GM19468 (cell line): ENCODE data around the gene TMPRSS6.
"Not testable (repeated sequence)": the region's sequence is repeated elsewhere in the genome, so short reads cannot be mapped to it uniquely, and the experiment has no call there.

Experiments used
- ATAC-seq: cut with Tn5 transposase; IDR thresholded peaks from one replicate; pipeline ENCODE4 v1.9.1; 2021; ENCODE audit warnings: mild to moderate bottlenecking, moderate library complexity, moderate number of reproducible peaks; ENCODE audit not compliant: unreplicated experiment; ENCODE audit errors: extremely low read depth

Gene TMPRSS6

DNA sequence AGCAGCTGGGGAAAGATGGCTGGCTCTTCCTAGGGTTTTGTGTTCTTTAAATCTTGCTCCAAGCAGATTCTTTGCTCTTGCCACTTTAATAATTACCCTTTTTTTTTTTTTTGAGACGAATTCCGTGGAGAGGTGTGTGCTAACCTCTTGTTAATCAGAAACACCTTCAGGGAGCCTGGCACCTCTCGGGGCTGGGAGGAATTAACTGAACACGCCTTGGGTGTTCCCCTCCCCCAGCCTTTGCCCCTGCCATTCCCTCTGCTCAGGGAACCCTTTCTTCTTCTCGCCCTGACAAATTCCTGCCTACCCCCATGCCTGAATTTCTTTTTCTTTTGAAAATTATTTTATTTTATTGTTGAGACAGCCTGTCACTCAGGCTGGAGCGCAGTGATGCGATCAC, 17.5 kb downstream of the TMPRSS6 start:
- ATAC-seq = no peak

DNA sequence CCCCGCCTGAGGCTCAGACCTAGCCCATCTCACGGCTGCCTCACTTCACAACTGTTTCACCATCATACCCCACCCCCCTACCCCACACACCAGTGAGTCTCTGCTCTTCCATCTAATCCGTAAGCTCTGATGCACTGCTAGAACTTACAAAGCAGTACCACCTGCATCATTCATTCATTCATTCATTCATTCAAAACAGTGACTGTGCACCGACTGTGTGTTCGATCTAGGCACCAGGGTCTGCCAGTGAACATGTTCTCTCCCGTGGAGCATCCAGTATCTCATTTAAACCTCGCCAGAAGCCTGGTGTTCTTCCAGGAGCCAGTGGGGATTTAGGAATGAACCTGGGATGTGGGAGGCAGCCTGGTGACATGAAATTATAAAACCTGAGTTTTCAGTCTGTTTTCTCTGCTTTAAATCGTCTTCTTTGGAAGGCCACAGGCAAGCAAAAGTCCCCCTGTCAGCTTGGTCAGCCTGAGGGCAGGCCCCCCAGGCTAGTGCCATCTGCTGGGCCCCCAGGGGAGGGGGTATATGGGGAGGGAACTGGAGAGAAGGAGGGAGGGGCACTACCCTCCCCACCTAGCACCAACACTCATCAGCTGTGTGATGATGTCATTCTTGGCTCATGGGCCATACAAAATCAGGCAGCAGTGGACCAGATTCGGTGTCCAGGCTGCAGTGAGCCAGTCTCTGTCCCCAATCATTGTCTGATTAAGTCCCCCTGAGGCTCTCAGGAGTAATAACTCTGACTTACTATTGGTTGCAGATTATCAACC, 18.4 kb downstream of the TMPRSS6 start:
- no peak for ATAC-seq

DNA sequence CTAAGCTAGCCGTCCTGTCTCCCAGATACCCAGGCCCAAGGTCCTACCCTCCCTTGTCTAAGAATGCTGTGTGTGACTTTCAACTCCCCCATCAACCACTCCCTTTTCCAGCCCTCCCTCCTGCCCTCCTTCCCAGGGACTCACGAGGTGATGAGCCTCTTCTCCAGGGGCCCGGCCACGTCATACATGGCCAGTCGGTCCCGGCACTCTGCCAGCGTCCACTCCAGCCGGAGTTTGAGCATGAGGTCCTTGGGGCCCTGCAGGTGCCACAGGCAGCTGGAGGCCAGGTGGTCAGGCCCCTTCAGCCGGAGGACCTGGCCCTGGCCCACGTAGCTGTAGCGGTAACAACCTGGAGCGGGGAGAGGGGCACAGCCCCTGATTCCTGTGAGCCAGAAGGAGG, 20.1 kb downstream of the TMPRSS6 start:
- no peak for ATAC-seq

DNA sequence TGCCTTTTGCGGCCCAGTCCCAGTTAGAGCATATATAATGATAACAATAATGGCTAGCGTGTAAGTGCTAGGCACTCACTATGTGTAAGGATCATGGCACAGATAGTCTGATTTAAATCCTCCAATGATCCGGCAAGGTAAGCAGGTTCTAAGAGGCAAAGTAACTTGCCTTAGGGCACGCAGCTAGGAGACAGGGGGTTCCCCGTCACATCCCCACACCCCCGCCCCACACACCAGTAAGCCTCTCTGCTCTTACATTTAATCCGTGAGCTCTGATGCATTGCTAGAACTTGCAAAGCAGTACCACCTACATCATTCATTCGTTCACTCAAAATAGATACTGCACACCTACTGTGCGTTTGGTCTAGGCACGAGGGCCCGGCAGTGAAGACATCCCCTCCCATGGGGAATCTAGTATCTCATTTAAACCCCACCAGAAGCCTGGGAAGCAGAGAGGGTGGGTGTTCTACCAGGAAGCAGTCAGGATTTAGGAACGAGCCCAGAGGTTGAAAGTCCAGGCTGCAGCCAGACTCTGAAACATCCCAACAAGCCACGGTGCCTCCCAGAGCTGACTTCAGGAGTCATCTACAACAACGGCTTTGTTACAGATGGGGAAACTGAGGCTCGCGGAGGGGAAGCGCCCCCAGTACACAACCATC, 20.6 kb downstream of the TMPRSS6 start:
- ATAC-seq = no peak

DNA sequence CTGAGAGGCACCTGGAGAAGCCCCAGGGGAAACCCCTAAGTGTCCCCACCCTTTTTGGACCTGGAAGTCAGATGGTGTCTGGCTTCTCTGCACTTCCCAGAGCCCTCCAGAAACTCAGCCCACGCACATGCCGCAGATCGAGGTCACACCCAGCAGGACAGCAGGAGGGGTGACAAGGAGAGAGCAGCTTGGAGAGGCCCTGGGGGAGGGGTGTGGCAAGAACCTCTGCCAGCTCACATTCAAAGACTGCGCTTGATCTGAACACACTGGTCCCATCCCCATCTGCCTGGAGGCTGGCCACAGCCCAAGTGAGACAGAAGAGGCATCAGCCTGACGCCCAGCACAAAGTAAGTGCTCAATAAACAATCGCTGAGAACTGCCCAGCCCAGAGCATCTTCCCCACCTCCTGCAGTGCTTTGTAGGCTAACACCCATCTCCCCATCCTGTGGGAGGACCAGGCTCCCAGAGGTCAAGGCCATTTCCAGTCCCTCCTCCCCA, 21.4 kb downstream of the TMPRSS6 start:
- no peak for ATAC-seq

DNA sequence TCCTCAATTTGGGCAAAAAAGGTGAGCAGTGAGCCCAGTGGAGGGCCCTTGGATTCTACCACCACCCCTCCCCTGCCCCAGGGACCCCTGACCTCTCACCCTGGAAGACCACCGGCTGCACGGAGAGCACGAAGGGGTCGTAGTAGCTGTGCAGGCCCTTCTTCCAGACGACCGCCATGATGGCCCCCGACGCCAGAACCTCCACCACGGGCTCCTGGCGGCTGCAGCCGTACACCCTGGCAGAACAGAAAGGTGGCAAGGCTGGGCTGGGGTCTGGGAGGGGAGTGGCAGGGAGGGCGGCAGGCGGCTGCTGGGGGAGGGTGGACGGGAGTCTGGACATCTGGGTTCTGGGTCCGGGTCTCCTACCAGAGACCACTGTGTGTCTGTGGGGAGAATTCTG, 23.3 kb downstream of the TMPRSS6 start:
- no peak for ATAC-seq

DNA sequence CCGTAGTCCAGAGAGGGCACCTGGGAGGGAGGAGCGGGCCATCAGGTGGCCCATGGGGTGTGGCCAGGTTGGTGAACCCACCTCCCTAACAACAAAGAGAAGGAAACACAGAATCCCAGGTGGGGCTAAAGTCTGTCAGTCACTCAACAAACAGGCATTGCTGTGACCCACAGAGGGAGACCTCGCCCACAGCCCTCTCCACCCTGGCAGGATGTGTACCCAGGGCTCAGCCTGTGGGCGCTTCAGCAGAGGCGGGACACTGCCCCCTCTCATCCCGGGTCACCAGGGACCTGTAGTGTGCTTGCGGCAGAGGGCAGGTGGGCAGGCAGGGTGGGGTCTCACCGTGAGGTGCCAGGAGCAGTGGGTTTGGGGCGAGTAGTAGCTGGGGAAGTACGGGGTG, 25.1 kb downstream of the TMPRSS6 start:
- no peak for ATAC-seq

DNA sequence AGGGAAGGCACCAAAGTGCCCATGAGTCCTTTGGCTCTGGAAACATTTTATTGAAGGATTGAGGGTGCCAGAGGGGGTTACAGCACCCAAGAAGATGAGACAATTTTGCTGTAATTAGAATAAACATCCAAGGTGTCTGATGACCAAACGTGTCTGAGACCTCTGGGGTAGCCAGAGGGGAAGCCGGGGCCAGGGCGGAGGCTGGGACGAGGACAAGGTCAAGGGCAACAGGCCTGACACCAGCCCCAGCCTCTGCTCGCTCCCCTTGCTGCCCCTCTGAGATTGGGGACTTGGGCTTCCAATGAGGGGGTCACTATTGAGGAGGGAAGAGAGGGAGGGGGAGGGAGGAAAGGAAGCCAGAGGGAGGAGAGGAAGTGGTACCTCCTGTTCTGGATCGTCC, 25.6 kb downstream of the TMPRSS6 start:
- ATAC-seq = no peak

DNA sequence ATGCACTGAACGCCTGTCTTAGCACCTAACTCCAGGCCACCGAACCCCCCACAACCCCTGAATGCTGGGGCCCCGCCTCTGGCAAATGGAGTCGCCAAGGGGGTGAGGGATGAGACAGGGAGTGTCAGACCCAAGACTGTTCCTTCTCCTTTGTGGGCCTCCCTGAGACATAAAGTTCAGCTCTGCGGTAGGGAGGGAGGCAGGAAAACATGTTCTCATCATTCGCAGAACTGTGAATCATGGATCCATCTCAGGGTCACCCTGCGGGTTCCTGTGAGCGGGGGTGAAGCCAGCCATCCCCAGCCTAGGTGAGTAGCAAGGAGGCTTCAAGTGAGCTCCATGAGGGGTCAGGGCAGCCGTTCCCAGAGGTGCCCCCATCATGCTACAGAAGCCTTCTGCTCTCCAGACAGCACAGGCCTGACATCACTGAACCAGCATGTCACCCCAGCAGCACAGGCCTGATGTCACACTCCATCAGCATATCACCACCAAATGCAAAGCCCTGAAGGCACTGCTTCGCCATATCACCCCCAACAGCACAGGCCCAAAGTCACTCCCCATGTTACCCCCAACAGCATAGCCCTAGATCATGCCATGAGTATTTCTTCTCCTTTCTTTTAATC, 27.2 kb downstream of the TMPRSS6 start:
- no peak for ATAC-seq

DNA sequence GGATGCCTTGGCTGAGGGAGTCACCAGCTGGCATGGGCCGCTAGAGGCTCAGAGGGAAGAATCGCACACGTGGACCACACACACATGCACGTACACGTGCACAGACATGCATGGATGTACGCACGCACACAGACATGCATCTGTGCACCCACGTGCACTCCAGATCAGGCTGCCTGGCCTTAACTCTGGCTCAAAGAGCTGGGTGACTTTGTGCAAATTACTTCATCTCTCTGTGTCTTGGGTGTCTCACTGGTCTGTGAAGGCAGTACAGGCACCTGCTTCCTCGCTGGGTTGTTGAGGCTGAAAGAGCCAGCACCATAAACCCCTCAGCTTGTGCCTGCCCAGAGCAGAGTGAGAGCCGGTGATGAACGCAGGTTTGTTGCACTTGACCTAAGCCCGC, 28.7 kb downstream of the TMPRSS6 start:
- ATAC-seq = no peak

DNA sequence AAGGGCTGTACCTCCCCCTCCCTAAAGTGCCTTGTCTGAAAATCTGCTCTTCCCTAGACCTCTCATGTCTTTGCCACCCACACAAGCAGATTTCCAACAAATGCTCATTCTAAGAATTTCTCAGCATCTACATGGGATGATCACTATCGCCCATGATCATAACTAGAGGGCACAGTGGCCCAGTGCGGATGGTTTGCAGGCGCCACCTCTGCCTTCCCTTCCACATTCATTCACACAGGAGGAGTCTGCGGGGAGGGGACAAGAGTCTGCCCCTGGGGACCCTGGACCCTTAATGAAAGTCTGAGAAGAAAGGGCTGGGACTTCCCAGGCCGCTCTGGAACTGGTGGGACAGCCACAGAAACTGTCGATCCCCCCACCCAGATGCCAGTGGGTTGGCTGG, 29.1 kb downstream of the TMPRSS6 start:
- no peak for ATAC-seq

DNA sequence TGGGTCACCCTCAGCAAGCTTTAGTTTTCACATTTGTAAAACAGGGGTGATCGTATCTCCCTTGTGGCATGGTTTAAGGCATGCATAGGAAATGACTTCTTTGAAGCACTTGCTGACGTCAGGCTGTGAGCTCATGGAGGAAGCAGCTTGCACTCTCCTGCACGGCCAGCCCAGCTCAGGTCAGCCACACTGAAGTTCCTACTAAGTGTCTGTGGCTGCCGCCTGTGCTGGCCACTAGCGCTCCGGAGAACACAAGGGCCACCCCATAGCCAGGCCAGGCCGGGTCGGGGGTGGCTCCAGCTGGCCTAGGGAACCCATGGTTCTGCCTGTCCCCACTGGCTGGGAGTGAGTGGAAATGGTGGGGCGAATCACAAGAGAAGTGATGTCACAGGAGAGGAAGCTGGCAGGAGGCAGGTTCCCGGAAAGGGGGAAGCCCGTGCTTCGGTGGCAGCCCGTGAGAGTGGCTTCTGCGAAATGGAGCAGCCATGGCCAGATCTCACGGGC, 29.8 kb downstream of the TMPRSS6 start:
- ATAC-seq = no peak

DNA sequence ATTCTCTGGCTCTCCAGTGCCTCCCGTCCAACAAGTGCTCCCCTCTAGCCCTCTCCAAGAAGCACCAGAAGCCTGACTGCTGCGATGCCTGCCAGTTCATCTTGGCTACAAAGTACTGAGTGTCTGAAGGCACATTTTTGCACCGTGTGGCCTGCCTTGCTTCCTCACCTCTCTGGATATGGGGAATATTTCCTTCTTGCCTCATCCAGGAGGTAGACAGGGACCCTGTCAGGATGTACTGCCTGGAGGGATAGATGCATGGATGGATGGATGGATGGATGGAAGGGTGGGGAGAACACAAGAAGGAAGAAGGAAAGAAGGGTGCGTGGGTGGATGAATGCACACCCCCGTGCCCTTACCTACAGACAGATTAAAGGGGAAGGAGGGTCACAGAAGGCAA, 30.4 kb downstream of the TMPRSS6 start:
- no peak for ATAC-seq

DNA sequence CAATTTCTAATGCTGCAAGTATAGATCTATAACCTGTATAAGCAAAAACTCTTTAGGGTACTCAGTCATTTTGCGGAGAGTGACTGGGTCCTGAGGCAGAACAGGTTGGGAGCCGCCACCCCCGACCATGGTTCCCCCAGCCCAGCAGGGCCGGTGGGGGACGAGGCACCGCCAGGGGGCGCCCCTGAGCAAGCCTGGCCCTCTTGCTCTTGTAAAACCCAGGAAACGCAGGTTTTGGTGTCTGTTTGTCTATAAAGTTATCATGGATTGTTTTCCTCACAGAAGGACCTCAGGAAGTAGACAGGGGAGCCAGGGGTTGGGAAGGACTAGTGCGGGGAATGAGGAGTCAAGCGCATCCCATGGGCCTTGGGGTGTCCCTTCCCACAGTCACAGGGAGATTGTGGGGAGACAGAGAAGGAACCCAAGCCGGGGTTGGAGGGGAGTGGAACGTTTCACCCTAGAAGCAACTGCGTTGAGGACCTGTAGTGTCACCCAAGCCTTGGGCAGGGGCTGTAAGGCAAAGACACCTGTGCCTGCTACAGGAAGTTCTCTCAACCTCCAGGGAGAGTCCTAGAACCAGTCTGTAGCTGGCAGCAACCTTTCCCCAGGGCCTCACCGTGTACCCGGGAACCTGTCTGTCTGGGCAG, 31.6 kb downstream of the TMPRSS6 start:
- ATAC-seq = no peak

DNA sequence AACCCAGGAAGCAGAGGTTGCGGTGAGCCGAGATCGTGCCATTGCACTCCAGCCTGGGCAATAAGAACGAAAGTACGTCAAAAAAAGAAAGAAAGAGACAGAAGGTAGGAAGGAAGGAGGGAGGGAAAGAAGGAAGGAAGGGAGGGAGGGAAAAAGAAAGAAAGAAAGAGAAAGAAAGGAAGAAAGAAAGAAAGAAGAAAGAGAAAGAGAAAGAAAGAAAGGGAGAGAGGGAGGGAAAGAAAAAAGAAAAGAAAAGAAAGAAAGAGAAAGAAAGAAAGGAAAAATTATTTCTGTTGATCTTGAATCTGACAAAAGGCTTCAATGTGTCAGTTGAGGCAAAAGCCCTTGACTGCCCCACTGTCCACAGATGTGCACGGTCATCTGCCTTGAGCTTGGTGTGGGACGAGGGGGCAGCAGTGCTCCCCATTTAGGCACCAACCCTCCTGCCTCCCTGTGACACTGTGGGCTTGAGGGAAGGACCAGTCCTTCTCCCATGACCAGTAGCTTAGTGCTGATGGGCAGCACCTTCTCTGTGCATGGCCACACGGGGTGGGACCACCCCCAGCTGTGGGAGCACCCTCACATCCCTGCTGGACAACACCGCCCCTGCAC, 33.6 kb downstream of the TMPRSS6 start:
- ATAC-seq = no peak

DNA sequence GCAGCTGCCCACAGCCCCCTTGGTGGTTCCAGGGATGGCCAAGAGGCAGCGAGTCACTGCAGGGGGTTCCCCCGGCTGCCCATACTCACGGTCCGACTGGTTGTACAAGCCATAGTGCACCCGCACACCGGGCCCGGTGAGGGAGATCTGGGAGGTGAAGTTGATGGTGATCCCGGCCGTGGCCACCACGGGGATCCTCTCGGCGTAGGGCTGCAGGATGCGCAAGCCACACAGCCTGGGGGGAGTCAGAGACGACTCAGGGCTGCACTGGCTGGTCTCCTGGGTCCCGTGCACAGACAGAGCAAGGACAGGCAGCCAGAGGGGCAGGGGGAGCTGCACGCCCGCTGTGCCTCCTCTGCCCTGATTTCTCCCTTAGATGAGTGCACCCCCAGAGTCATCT, 34.5 kb downstream of the TMPRSS6 start:
- ATAC-seq = no peak

DNA sequence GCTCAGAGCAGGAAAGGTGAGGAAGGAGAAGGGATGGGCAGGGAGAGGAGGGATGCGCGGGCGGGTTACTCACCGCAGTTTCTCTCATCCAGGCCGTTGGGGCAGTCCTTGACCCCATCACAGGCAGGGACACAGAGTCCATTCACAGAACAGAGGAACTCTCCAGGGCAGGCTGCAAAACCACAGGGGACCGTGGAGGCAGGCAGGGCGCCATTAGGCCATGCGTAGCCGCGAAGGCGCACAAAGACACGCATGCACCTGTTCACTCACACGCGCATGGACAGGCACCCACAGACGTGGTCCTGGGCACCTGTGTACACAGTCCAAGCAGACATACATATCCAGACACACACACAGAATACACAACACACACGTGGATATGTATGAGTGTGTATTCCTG, 35.0 kb downstream of the TMPRSS6 start:
- no peak for ATAC-seq

DNA sequence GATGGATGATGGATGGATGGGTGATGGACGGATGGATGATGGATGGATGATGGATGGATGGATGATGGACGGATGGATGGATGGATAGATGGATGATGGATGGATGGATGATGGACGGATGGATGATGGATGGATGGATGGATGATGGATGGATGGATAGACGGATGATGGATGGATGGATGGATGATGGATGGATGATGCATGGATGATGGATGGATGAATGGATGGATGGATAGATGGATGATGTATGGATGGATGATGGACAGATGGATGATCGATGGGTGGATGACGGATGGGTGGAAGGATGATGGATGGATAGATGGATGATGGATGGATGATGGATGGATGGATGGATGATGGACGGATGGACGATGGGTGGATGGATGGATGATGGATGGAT, 36.8 kb downstream of the TMPRSS6 start:
- ATAC-seq = no peak

DNA sequence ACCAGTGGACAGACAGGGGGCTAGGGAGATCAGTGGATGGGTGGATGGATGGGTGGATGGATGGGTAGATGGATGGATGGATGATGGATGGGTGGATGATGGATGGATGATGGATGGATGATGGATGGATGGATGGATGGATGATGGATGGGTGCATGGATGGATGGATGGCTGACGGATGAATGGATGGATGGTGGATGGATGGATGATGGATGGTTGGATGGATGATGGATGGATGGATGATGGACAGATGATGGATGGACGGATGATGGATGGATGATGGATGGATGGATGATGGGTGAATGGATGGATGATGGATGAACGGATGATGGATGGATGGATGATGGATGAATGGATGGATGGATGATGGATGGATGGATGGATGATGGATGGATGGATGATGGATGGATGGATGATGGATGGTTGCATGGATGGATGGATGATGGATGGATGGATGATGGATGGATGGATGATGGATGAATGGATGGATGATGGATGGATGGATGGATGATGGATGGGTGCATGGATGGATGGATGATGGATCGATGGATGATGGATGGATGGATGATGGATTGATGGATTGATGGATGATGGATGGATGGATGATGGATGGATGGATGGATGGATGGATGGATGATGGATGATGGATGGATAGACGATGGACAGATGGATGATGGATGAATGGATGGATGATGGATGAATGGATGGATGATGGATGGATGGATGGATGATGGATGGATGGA, 37.5 kb downstream of the TMPRSS6 start:
- ATAC-seq = not testable (repeated sequence)

DNA sequence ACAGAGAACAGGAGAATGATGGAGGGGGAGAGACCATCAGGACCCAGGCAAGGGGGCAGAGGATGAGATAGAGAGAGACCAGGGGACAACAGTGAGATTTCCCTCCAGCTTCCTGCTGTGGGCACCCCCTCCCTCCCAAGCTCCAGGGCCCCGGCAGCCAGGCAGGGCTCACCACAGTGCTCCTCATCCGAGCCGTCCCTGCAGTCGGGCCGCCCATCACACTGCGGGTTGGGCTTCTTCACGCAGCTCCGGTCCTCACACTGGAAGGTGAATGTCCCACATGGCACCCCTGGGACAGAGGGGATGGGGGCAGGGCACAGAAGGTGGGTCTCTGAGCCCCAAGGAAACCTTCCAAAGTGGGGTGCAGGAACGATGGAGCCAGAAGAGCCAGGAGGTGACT, 38.8 kb downstream of the TMPRSS6 start:
- ATAC-seq = no peak
